HepG2 (cell line): ENCODE results near the gene CD81. TPM values are rescaled to one million over a fixed set of nuclear protein-coding genes. Genes with fewer than 3 reads are reported as not detected.
A peak's percentile ranks its signal among the peaks of the same experiment; 100 is the strongest.

ENCODE experiments used
- ATAC-seq: fragments of 200-7000 bp; cut with Tn5 transposase; 3 replicates; pipeline ENCODE4 v1.9.1; 2020; ENCODE audit warnings: mild to moderate bottlenecking, moderate library complexity
- BruUV-seq: library from RNA; stranded (reverse); fragments of 400-500 nt; replicated peaks from 2 replicates; lab custom pipeline; 2021; lab: Mats Ljungman, UMichigan
- CTCF ChIA-PET: fragments of 300-600 bp; formaldehyde crosslinking; extraction: SDS; loops from one replicate; lab custom pipeline; 2021; ENCODE audit warnings: low total read pairs, inconsistent platforms, low intra/inter-chr PET ratio; lab: Yijun Ruan, JAX
- POLR2A ChIA-PET: fragments of 350-600 bp; sonication (Branson Sonifier 250); formaldehyde crosslinking; loops from one replicate; lab custom pipeline; 2020; ENCODE audit warnings: antibody characterized with exemption, inconsistent platforms; lab: Yijun Ruan, JAX
- DNase-seq: peaks from one replicate; pipeline ENCODE4 v3.0.0-alpha.2; 2015; ENCODE audit warnings: low spot score
- FAIRE-seq: peaks from 3 replicates; lab custom pipeline; 2011; peaks lifted over from hg19 to GRCh38; lab: Jason Lieb, UNC
- H2AFZ ChIP-seq: one replicate; pipeline ENCODE4 v1.6.1; 2011; ENCODE audit warnings: low read length, inconsistent platforms
- H3K27ac ChIP-seq: fragments of 300-600 bp; 3 replicates; pipeline ENCODE4 v1.8.0; 2011; ENCODE audit warnings: mixed run types, mild to moderate bottlenecking, mixed read lengths, low read length, inconsistent platforms; ENCODE audit not compliant: insufficient read depth; ENCODE audit errors: extremely low read length
- H3K27me3 ChIP-seq, 2 experiments: fragments of 200-600 bp in 1 of 2; 2 replicates in 1 of 2; 3 replicates in 1 of 2; pipeline versions ENCODE4 v1.6.0 to v1.8.0; 2011; ENCODE audit warnings: low read length in 2 of 2, mild to moderate bottlenecking in 2 of 2, moderate library complexity in 2 of 2, inconsistent platforms in 1 of 2; ENCODE audit not compliant: insufficient read depth in 2 of 2, control insufficient read depth in 1 of 2
- H3K36me3 ChIP-seq, 2 experiments: fragments of 200-600 bp in 1 of 2; replicated peaks in 1 of 2; 2 replicates in 1 of 2; 3 replicates in 1 of 2; pipeline versions ENCODE4 v1.5.1 to v1.8.0; 2011; ENCODE audit warnings: low read length in 2 of 2, inconsistent platforms in 1 of 2; ENCODE audit not compliant: insufficient read depth in 2 of 2, control insufficient read depth in 1 of 2
- H3K4me1 ChIP-seq: 2 replicates; pipeline ENCODE4 v1.5.1; 2012; ENCODE audit warnings: low read length, inconsistent platforms; ENCODE audit not compliant: insufficient read depth
- H3K4me2 ChIP-seq: 2 replicates; pipeline ENCODE4 v1.6.0; 2011; ENCODE audit warnings: low read depth, low read length, inconsistent platforms
- H3K4me3 ChIP-seq, 3 experiments: fragments of 200-600 bp in 1 of 3; sonication (generic), shearing (Covaris generic) in 1 of 3; replicated peaks in 1 of 3; 2 replicates each; pipeline ENCODE4 v1.5.1; 2011 to 2016; ENCODE audit warnings: low read length in 3 of 3, inconsistent platforms in 2 of 3, low read depth in 2 of 3, mild to moderate bottlenecking in 2 of 3, control low read depth in 1 of 3, mixed read lengths in 1 of 3; ENCODE audit not compliant: insufficient read depth in 1 of 3
- H3K79me2 ChIP-seq: one replicate; pipeline ENCODE4 v1.6.1; 2011; ENCODE audit warnings: low read length, inconsistent platforms; ENCODE audit not compliant: insufficient read depth
- H3K9ac ChIP-seq: 2 replicates; pipeline ENCODE4 v1.6.0; 2011; ENCODE audit warnings: mild to moderate bottlenecking, low read depth, low read length, inconsistent platforms; ENCODE audit not compliant: insufficient read depth
- H3K9me3 ChIP-seq: 2 replicates; pipeline ENCODE4 v1.5.1; 2012; ENCODE audit warnings: mild to moderate bottlenecking, low read length
- H4K20me1 ChIP-seq: 2 replicates; pipeline ENCODE4 v1.6.0; 2011; ENCODE audit warnings: inconsistent platforms, mild to moderate bottlenecking, low read length, moderate library complexity; ENCODE audit not compliant: insufficient read depth
- ARNT ChIP-seq: fragments of 450-650 bp; IDR thresholded peaks from 2 replicates; pipeline ENCODE4 v1.6.1; 2017
- FOXK2 ChIP-seq: fragments of 450-650 bp; IDR thresholded peaks from 2 replicates; pipeline ENCODE4 v1.6.1; 2016
- KDM5A ChIP-seq: fragments of 200-600 bp; sonication (generic); IDR thresholded peaks from 2 replicates; pipeline ENCODE4 v1.7.0; 2018; ENCODE audit warnings: antibody characterized with exemption, mild to moderate bottlenecking, low read length, borderline replicate concordance
- NR2F2 ChIP-seq: IDR thresholded peaks from 2 replicates; pipeline ENCODE4 v1.6.1; 2012; ENCODE audit warnings: low read depth, inconsistent platforms, borderline replicate concordance
- PPARG ChIP-seq: conservative IDR thresholded peaks from 2 replicates; pipeline ENCODE4 v1.6.1; 2016; ENCODE audit warnings: missing biosample characterization, missing genetic modification reagents
- RARA ChIP-seq: IDR thresholded peaks from 2 replicates; pipeline ENCODE4 v1.6.1; 2016; ENCODE audit warnings: missing genetic modification reagents, missing compliant biosample characterization
- SAP130 ChIP-seq: IDR thresholded peaks from 2 replicates; pipeline ENCODE4 v1.6.1; 2016; ENCODE audit warnings: low read depth
- SMAD3 ChIP-seq: sonication (generic); formaldehyde crosslinking; IDR thresholded peaks from 2 replicates; pipeline ENCODE4 v1.4.0; 2020; ENCODE audit warnings: missing genetic modification reagents
- SMC3 ChIP-seq: IDR thresholded peaks from 2 replicates; pipeline ENCODE4 v1.6.1; 2011; ENCODE audit warnings: low read length, improper control_type of control experiment
- SNAPC4 ChIP-seq: sonication (generic); formaldehyde crosslinking; IDR thresholded peaks from 2 replicates; pipeline ENCODE4 v1.4.0; 2020; ENCODE audit warnings: mild to moderate bottlenecking, missing genetic modification reagents
- ZC3H4 ChIP-seq: sonication (generic); formaldehyde crosslinking; IDR thresholded peaks from 2 replicates; pipeline ENCODE4 v1.4.0; 2020; ENCODE audit warnings: missing genetic modification reagents, borderline replicate concordance
- ZKSCAN5 ChIP-seq: sonication (generic); formaldehyde crosslinking; IDR thresholded peaks from 2 replicates; pipeline ENCODE4 v1.5.1; 2020; ENCODE audit warnings: mild to moderate bottlenecking, missing genetic modification reagents
- ZNF138 ChIP-seq: sonication (generic); formaldehyde crosslinking; IDR thresholded peaks from 2 replicates; pipeline ENCODE4 v1.5.0; 2020; ENCODE audit warnings: mild to moderate bottlenecking, low read depth, missing genetic modification reagents
- ZNF513 ChIP-seq: sonication (generic); formaldehyde crosslinking; conservative IDR thresholded peaks from 2 replicates; pipeline ENCODE4 v1.5.0; 2020; ENCODE audit warnings: missing genetic modification reagents
- ZNF639 ChIP-seq: conservative IDR thresholded peaks from 2 replicates; pipeline ENCODE4 v1.6.1; 2018; ENCODE audit warnings: missing genetic modification reagents
- ZNF709 ChIP-seq: sonication (generic); formaldehyde crosslinking; IDR thresholded peaks from 2 replicates; pipeline ENCODE4 v1.5.0; 2020; ENCODE audit warnings: mild to moderate bottlenecking, missing genetic modification reagents
- ZNF839 ChIP-seq: sonication (generic); formaldehyde crosslinking; IDR thresholded peaks from 2 replicates; pipeline ENCODE4 v1.4.0; 2020; ENCODE audit warnings: missing genetic modification reagents, mild to moderate bottlenecking, borderline replicate concordance
- ZSCAN9 ChIP-seq: IDR thresholded peaks from 2 replicates; pipeline ENCODE4 v1.6.1; 2016; ENCODE audit warnings: borderline replicate concordance
- WGBS: methylation state at CpG from one replicate; pipeline ENCODE4 v1.1.6; 2017; ENCODE audit warnings: low lambda C conversion rate; 5-methylcytosine and 5-hydroxymethylcytosine counted together
- in situ Hi-C: cut with HindIII; loops from 2 replicates; pipeline ENCODE4 v1.10.0; 2017; ENCODE audit warnings: low pct_unique_long_range_greater_than_20kb; ENCODE audit not compliant: extremely low pct_ligation_motif_present
- intact Hi-C: fragments of 100-400 bp; cut with micrococcal nuclease; formaldehyde crosslinking; loops from one replicate; pipeline ENCODE4 v1.10.0; 2022; ENCODE audit not compliant: unreplicated experiment
- polyA plus RNA-seq, 8 experiments: library from polyadenylated mRNA; depleted of rRNA in 3 of 8; stranded (reverse) in 7 of 8; unstranded in 1 of 8; fragments of >200 nt; fragmentation: Illumina TruSeq in 4 of 8; extraction: Trizol in 4 of 8; gene quantifications; 2 replicates each; pipeline versions ENCODE4 v1.2.1 to v1.2.3, GENCODE V29; 2011 to 2016; ENCODE audit warnings: low read depth in 4 of 8, missing spikeins in 1 of 8, mixed read lengths in 1 of 8; ENCODE audit not compliant: insufficient read depth in 1 of 8
- total RNA-seq, 5 experiments: library from RNA; depleted of rRNA; stranded (reverse); fragments of >200 nt; fragmentation: Illumina TruSeq; extraction: Trizol; gene quantifications; 2 replicates each; pipeline ENCODE4 v1.2.3, GENCODE V29; 2016; ENCODE audit warnings: low read depth in 1 of 5

The CD81 gene
- total and polyA plus RNA-seq, 2 of the 13 experiments (the other 11 are each of a cell fraction or from before 2014, with no cell fraction given): not detected

GRCh38 chr11:2409611-2410468, 32.7 kb downstream of the CD81 start:
- intact Hi-C loops: no loop called here
- no CpG with 5 or more reads among the region's 42 CpGs for WGBS
- TF ChIP-seq ZNF839 (CRISPR knock-in tag) (no peak), ZC3H4 (CRISPR knock-in tag) (no peak), KDM5A (no peak), ZNF709 (CRISPR knock-in tag) (no peak), ZKSCAN5 (CRISPR knock-in tag) (no peak), ZNF138 (CRISPR knock-in tag) (0 out of 2 replicates have a peak, but pooled peaks have one; percentile 55), ZNF513 (CRISPR knock-in tag) (no peak), RARA (CRISPR knock-in tag) (peak; percentile 92), SNAPC4 (CRISPR knock-in tag) (no peak), ZNF639 (CRISPR knock-in tag) (no peak; the same call in 1 of the 2 replicates), ZSCAN9 (no peak), ARNT (no peak), FOXK2 (no peak), SMC3 (no peak), SAP130 (CRISPR knock-in tag) (peak; percentile 65), PPARG (peak; percentile 44; the same call in 1 of the 2 replicates), NR2F2 (peak; percentile 82), SMAD3 (CRISPR knock-in tag) (peak; percentile 80)

More at GRCh38 chr11:2409611-2410468, 32.7 kb downstream of the CD81 start:
- FAIRE-seq (no peak), ATAC-seq (peak; percentile 64), DNase-seq (peak; percentile 65)
- ChIA-PET POLR2A (interaction anchor here (0.9 to 5.7 kb wide), 3 partner anchors 9 to 494 kb away, joined by 3 to 49 read pairs (median 3); partner anchors contain the start of gene TSSC4), CTCF (interaction anchor here (0.7 kb wide), 1 partner anchor 11 kb away, joined by 3 read pairs; no protein-coding TSS in a partner anchor)
- in situ Hi-C loops: no loop called here
- H2AFZ ChIP-seq: no peak overlapping the region
- H3K4me1 ChIP-seq: peaks cover 58% of the 10 kb centered on the region
- no peaks in the 10 kb centered on the region for H3K79me2 ChIP-seq
- no TSS peak for BruUV-seq
- H3K27ac ChIP-seq: peak overlapping the region; percentile 43
- peak overlapping the region; percentile 49 for H3K9ac ChIP-seq
- peak overlapping the region; percentile 32 to 66 (median 46) for H3K4me3 ChIP-seq
- H3K27me3 ChIP-seq: no peaks in the 10 kb centered on the region
- H4K20me1 ChIP-seq: no peaks in the 10 kb centered on the region
- H3K9me3 ChIP-seq: no peaks in the 10 kb centered on the region
- H3K4me2 ChIP-seq: peak overlapping the region; percentile 84
- H3K36me3 ChIP-seq: no peaks in the 10 kb centered on the region
